Endothelial cell of umbilical vein (primary cell): ENCODE results near the gene OR2Z1. TPM values are rescaled to one million over a fixed set of nuclear protein-coding genes. Genes with fewer than 3 reads are reported as not detected.
"Not testable (repeated sequence)": the region's sequence is repeated elsewhere in the genome, so short reads cannot be mapped to it uniquely, and the experiment has no call there.

Experiments
- BruUV-seq: library from RNA; stranded (reverse); fragments of 400-500 nt; replicated peaks from 2 replicates; lab custom pipeline; 2021; lab: Mats Ljungman, UMichigan
- CTCF ChIA-PET: fragments of 300-600, 350-600 bp; sonication (Branson Sonifier 250); formaldehyde crosslinking; loops from one replicate; lab custom pipeline; 2021; ENCODE audit warnings: antibody characterized with exemption, inconsistent platforms; lab: Charles Lee
- POLR2A ChIA-PET: fragments of 300-600, 350-600 bp; sonication (Branson Sonifier 250); formaldehyde crosslinking; loops from one replicate; lab custom pipeline; 2021; ENCODE audit warnings: antibody characterized with exemption, inconsistent platforms; lab: Charles Lee
- DNase-seq: peaks from one replicate; pipeline ENCODE4 v3.0.0-alpha.2; 2011; ENCODE audit warnings: low read depth, low spot score
- FAIRE-seq: peaks from 2 replicates; lab custom pipeline; 2011; peaks lifted over from hg19 to GRCh38; lab: Jason Lieb, UNC
- H2AFZ ChIP-seq: 2 replicates; pipeline ENCODE4 v1.6.0; 2012; ENCODE audit warnings: low read depth, low read length, control low read depth, inconsistent platforms
- H3K27ac ChIP-seq: 2 replicates; pipeline ENCODE4 v1.5.1; 2011; ENCODE audit warnings: low read depth, mild to moderate bottlenecking, control low read depth, low read length, moderate library complexity; ENCODE audit not compliant: insufficient read depth
- H3K27me3 ChIP-seq, 2 experiments: 2 replicates each; pipeline versions ENCODE4 v1.6.0 to v1.6.1; 2011; ENCODE audit warnings: low read length in 2 of 2, mixed read lengths in 1 of 2; ENCODE audit not compliant: control insufficient read depth in 2 of 2, insufficient read depth in 2 of 2
- H3K36me3 ChIP-seq, 2 experiments: 2 replicates in 1 of 2; 3 replicates in 1 of 2; pipeline ENCODE4 v1.5.1; 2011; ENCODE audit warnings: low read length in 2 of 2, mild to moderate bottlenecking in 1 of 2, moderate library complexity in 1 of 2; ENCODE audit not compliant: control insufficient read depth in 2 of 2, insufficient read depth in 2 of 2; ENCODE audit errors: extremely low read depth in 1 of 2
- H3K4me1 ChIP-seq: 3 replicates; pipeline ENCODE4 v1.5.1; 2011; ENCODE audit warnings: mild to moderate bottlenecking, low read length; ENCODE audit not compliant: control insufficient read depth, insufficient read depth; ENCODE audit errors: extremely low read depth
- H3K4me2 ChIP-seq: 2 replicates; pipeline ENCODE4 v1.6.1; 2011; ENCODE audit warnings: low read length, control low read depth, mixed read lengths; ENCODE audit not compliant: insufficient read depth
- H3K4me3 ChIP-seq, 3 experiments: fragments of 200-600 bp in 1 of 3; sonication (generic), shearing (Covaris generic) in 1 of 3; replicated peaks in 1 of 3; 2 replicates each; pipeline ENCODE4 v1.5.1; 2011 to 2016; ENCODE audit warnings: control low read depth in 3 of 3, low read length in 3 of 3, mild to moderate bottlenecking in 2 of 3, inconsistent platforms in 1 of 3, low read depth in 1 of 3, moderate library complexity in 1 of 3; ENCODE audit not compliant: insufficient read depth in 1 of 3
- H3K79me2 ChIP-seq: 2 replicates; pipeline ENCODE4 v1.6.0; 2012; ENCODE audit warnings: low read length, inconsistent platforms; ENCODE audit not compliant: control insufficient read depth, insufficient read depth
- H3K9ac ChIP-seq: replicated peaks from 2 replicates; pipeline ENCODE3; 2011; ENCODE audit warnings: low read length, control low read depth; ENCODE audit not compliant: insufficient read depth; ENCODE audit errors: extremely low read depth
- H3K9me1 ChIP-seq: replicated peaks from 3 replicates; pipeline ENCODE4 v1.6.0; 2011; ENCODE audit warnings: mild to moderate bottlenecking, low read length; ENCODE audit not compliant: control insufficient read depth, insufficient read depth; ENCODE audit errors: extremely low read depth
- H3K9me3 ChIP-seq: replicated peaks from 2 replicates; pipeline ENCODE4 v1.5.1; 2012; ENCODE audit warnings: low read length, inconsistent platforms; ENCODE audit not compliant: control insufficient read depth, insufficient read depth
- H4K20me1 ChIP-seq: replicated peaks from 2 replicates; pipeline ENCODE3; 2011; ENCODE audit warnings: mild to moderate bottlenecking, low read length; ENCODE audit not compliant: control insufficient read depth, insufficient read depth; ENCODE audit errors: extremely low read depth
- dilution Hi-C: fragments of 300-500 bp; cut with MboI; formaldehyde crosslinking; loops from one replicate; pipeline ENCODE4 v1.15.0; 2019; ENCODE audit warnings: low sequenced_read_pairs; ENCODE audit not compliant: extremely low pct_ligation_motif_present
- intact Hi-C: fragments of 100-400 bp; cut with micrococcal nuclease; formaldehyde crosslinking; loops from one replicate; pipeline ENCODE4 v1.10.0; 2022
- polyA plus RNA-seq, 4 experiments: library from polyadenylated mRNA; depleted of rRNA in 3 of 4; stranded (reverse) in 3 of 4; unstranded in 1 of 4; fragments of >200 nt; gene quantifications; 2 replicates each; pipeline versions ENCODE4 v1.2.1 to v1.2.3, GENCODE V29; 2011 to 2012; ENCODE audit warnings: missing spikeins in 1 of 4
- small RNA-seq: library from RNA; depleted of rRNA; stranded (forward); fragments of <200 nt; gene quantifications from one replicate; pipeline ENCODE3, GENCODE V24; 2012; ENCODE audit warnings: low replicate concordance, low read depth; ENCODE audit not compliant: insufficient read depth, insufficient read length
- total RNA-seq: library from RNA; stranded (reverse); gene quantifications from 2 replicates; pipeline ENCODE4 v1.2.3, GENCODE V29; 2021

OR2Z1 gene
- total and polyA plus RNA-seq, 2 donors (not counting 3 experiments of a cell fraction or from before 2014, with no cell fraction given): not detected

DNA sequence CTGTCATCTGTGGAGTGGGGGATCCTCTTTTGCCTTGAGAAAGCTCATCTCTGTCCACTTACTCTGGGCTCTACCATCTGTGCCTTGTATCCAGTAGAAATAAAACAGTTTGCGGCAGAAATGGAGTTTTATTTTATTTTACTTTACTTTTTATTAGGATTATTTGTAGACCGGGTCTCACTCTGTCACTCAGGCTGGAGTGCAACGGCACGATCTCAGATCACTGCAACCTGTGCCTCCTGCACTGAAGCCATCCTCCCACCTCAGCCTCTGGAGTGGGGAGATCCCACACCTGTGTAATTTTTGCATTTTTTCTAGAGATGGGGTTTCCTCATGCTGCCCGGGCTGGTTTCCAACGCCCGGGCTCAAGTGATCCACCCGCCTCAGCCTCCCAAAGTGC, 47.8 kb downstream of the OR2Z1 start:
- BruUV-seq, intact Hi-C loops, dilution Hi-C loops, H3K36me3 ChIP-seq, H3K27ac ChIP-seq, FAIRE-seq, H3K4me2 ChIP-seq, H3K79me2 ChIP-seq, H2AFZ ChIP-seq, H3K9me3 ChIP-seq, H3K9ac ChIP-seq, H3K4me3 ChIP-seq, H3K9me1 ChIP-seq, DNase-seq, CTCF ChIA-PET, POLR2A ChIA-PET, H4K20me1 ChIP-seq, H3K27me3 ChIP-seq, H3K4me1 ChIP-seq: not testable (repeated sequence)

DNA sequence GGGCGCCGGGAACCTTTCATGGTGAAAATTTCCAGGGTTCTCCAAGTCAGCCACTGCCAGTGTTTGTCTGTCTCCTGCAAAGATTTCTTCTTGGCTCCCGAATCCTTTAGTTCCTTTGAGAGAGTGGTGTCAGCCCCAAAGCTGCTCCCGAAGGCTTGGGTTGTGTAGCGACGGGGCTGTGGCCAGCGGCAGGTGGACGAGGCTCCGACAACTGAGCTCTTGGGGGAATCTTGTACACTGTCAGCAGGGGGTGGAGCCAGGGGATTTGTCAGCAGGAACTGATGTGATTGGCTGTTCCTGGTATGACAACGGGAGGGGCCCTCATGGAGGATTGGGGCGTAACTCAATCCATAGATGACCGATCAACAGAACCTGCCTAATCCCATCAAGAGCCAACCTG, 52.2 kb downstream of the OR2Z1 start:
- H3K4me1 ChIP-seq, H3K27ac ChIP-seq, H4K20me1 ChIP-seq, H3K36me3 ChIP-seq, H3K9me3 ChIP-seq, H3K79me2 ChIP-seq, FAIRE-seq, H2AFZ ChIP-seq, intact Hi-C loops, POLR2A ChIA-PET, BruUV-seq, H3K9me1 ChIP-seq, H3K4me3 ChIP-seq, H3K9ac ChIP-seq, DNase-seq, H3K27me3 ChIP-seq, H3K4me2 ChIP-seq, CTCF ChIA-PET, dilution Hi-C loops: not testable (repeated sequence)

Small RNA genes lying within 50 kb of the gene (small RNA-seq; reads per million reads assigned to genes)
- not detected for gene AC012616.1

Other genes starting within 250 kb of the OR2Z1 start
- 0.31 TPM in 1 of 2 replicates, not detected in the other for gene PRAM1, start 219.0 kb upstream of the OR2Z1 start, total RNA-seq
- 0.14 TPM in 1 of 2 replicates, not detected in the other for gene PRAM1, start 219.0 kb upstream of the OR2Z1 start, polyA plus RNA-seq
- gene ZNF414, start 207.5 kb upstream of the OR2Z1 start, total RNA-seq: 14.5 and 20.6 TPM in 2 replicates
- 10.6 and 11.6 TPM in 2 replicates for gene ZNF414, start 207.5 kb upstream of the OR2Z1 start, polyA plus RNA-seq
- 0.07 and 0.22 TPM in 2 replicates for gene MYO1F, start 144.2 kb upstream of the OR2Z1 start, total RNA-seq
- 0.25 and 0.39 TPM in 2 replicates for gene MYO1F, start 144.2 kb upstream of the OR2Z1 start, polyA plus RNA-seq
- gene ADAMTS10, start 110.9 kb upstream of the OR2Z1 start, total RNA-seq: 17.4 and 18.9 TPM in 2 replicates
- 15.8 and 19.6 TPM in 2 replicates for gene ADAMTS10, start 110.9 kb upstream of the OR2Z1 start, polyA plus RNA-seq
- gene NFILZ, start 91.0 kb upstream of the OR2Z1 start, total RNA-seq: not detected in 2 replicates
- not detected in 2 replicates for gene NFILZ, start 91.0 kb upstream of the OR2Z1 start, polyA plus RNA-seq
- gene ACTL9, start 22.8 kb upstream of the OR2Z1 start, total RNA-seq: not detected in 2 replicates
- gene ACTL9, start 22.8 kb upstream of the OR2Z1 start, polyA plus RNA-seq: not detected in 2 replicates
- gene ZNF558, start 110.7 kb downstream of the OR2Z1 start, total RNA-seq: 0.76 and 4.2 TPM in 2 replicates
- gene ZNF558, start 110.7 kb downstream of the OR2Z1 start, polyA plus RNA-seq: 0.35 and 0.72 TPM in 2 replicates
- not detected in 2 replicates for gene MBD3L1, start 110.7 kb downstream of the OR2Z1 start, total RNA-seq
- gene MBD3L1, start 110.7 kb downstream of the OR2Z1 start, polyA plus RNA-seq: not detected in 2 replicates